HL-60 (cell line): Measurements from ENCODE around the gene NRXN2.

ENCODE experiments used
- POLR2AphosphoS5 ChIP-seq: IDR thresholded peaks from 2 replicates; pipeline ENCODE4 v1.6.1; 2012; ENCODE audit warnings: low read depth
- REST ChIP-seq: IDR thresholded peaks from 2 replicates; pipeline ENCODE4 v1.6.1; 2012; ENCODE audit warnings: low read depth; ENCODE audit not compliant: insufficient replicate concordance

GRCh38 chr11:64686466-64687170 lies 36.4 kb downstream of the NRXN2 start:
- TF ChIP-seq REST (no peak), POLR2AphosphoS5 (no peak)
